Left colon (tissue), 2 donors: ENCODE data around the gene IFITM1. TPM values are rescaled to one million over a fixed set of nuclear protein-coding genes. Genes with fewer than 3 reads are reported as not detected.
A peak's percentile ranks its signal among the peaks of the same experiment; 100 is the strongest.

Experiments
- ATAC-seq: fragments of 200-7000 bp; cut with Tn5 transposase; one replicate; pipeline ENCODE4 v1.9.1; 2020; ENCODE audit warnings: mild to moderate bottlenecking, moderate library complexity
- DNase-seq, 2 donors: peaks; one replicate each; pipeline ENCODE4 v3.0.0-alpha.2; 2020
- intact Hi-C, 2 donors: fragments of 100-400 bp; cut with DNase I in 1 of 2; cut with micrococcal nuclease in 1 of 2; formaldehyde crosslinking; loops; one replicate each; pipeline versions ENCODE4 v1.11.2 to v1.14.0; 2022; cut with DNase I, micrococcal nuclease
- total RNA-seq, 2 donors: library from RNA; stranded (reverse); fragmentation: NEBNext Ultra II Directional; extraction: Animal tissue kit (Norgen Biotek cat#: 25700); gene quantifications; one replicate each; pipeline ENCODE4 v1.2.1, GENCODE V29; 2021
- donor health status: DM: no; HTN: no; CAD: no.
- donor health status: DM: yes; HTN: yes; CAD: no.

IFITM1 gene
- total RNA-seq, 2 donors from 2014 or later: 85.6 to 127 TPM

DNA sequence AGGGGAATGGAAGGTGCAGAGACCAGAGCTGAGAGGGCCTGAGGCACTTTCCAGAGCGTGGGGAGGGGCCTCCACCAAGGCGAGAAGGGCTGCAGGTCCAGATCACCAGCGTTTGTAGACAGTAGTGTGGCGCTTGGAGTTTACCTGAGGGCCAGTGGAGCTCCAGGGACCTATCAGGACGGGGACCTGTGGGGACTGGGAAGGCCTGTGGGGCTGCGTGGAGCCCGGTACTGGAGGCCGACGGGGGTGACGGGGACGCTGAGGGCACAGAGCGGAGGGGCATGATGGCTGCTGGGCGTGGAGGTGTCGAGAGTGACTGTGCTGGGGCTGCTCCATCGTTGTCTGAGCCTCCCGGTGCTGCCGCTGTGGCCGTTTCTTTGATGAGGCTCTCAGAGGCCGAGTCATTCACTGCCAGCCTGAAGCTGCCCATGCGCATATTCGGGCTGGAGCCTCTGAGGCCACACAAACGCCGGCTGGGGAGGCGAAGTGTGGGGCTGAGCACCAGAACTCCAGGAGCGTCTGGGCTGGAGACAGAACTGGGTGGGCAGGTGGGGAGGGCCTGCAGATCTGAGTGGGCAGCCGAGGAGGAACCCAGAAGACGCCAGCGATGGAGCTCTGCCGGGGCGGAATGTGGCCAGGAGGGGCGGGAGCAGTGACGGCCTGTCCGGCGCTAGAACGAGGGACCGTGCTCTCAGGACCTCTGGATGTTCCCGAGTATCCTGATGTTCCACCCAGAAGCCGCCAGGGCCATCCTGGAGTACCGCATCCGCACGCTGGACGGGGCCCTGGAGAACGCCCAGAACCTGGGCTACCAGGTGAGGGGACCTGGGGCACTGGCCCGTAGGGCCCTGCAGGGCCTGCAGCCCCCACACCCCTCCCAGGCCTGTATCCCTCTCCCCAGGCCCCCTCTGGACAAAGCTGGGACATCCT is 22.3 kb upstream of the IFITM1 start:
- intact Hi-C loops: no loop called here
- no peak for ATAC-seq
- DNase-seq: peak in 1 of 2 donors; percentile 25

DNA sequence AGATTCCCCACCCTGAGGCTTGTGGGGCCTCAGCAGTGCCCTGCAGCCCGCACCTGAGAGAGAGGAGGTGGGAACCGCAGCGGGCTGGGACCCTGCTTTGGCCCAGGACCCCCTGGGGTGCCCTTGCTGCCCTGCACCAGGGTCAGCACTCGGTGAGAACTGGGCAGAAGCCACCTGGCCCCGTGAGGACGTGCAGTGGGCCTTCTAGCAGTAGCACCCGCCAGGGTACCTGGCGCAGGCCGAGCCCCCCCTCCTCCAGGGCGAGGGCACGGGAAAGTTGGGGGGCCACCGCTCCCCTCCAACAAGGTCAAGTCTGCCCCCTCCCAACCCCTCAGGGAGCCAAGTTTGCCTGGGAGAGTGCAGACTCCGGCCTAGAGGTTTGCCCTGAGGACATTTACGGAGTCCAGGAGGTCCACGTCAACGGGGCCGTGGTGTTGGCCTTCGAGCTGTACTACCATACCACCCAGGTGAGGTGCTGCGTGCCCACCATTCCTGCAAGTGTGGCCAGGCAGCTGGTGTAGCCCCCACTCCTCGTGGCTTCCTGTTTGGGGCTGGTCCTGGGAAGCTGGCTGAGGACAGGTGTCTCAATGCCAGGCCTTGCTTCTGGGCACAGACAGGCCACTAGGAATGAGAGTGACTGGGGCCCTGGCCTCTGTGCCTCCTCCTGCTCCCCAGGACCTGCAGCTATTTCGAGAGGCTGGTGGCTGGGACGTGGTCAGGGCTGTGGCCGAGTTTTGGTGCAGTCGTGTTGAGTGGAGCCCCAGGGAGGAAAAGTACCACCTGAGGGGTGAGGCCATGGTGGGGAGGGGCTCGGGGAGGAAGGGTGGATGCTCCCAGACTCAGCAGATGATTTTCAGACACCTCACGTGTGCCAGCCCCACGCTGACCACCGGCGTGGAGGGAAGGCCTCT is 21.4 kb upstream of the IFITM1 start:
- ATAC-seq (no peak), DNase-seq (peak; percentile 5 to 29)
- intact Hi-C loops: no loop called here

DNA sequence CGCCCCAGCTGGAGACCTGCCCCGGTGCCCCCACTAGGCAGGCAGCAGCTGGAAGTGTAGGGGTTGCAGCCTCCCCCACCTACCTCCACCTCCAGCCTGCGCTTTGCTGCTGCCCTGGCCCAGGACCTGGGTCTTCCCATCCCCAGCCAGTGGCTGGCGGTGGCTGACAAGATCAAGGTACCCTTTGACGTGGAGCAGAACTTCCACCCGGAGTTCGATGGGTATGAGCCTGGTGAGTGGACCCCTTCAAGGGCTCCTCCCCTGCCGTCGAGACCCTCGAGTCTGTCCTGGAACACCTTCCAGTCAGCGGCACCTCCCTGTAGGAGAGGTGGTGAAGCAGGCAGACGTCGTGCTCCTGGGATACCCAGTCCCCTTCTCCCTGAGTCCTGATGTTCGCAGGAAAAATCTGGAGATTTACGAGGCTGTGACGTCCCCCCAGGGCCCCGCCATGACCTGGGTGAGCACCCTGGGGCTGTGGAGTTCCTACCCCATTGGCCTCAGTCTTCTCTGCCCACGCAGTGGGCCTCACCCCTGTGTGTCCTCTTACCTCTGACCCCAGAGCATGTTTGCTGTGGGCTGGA is 20.5 kb upstream of the IFITM1 start:
- DNase-seq: no peak
- intact Hi-C loops: no loop called here
- no peak for ATAC-seq

DNA sequence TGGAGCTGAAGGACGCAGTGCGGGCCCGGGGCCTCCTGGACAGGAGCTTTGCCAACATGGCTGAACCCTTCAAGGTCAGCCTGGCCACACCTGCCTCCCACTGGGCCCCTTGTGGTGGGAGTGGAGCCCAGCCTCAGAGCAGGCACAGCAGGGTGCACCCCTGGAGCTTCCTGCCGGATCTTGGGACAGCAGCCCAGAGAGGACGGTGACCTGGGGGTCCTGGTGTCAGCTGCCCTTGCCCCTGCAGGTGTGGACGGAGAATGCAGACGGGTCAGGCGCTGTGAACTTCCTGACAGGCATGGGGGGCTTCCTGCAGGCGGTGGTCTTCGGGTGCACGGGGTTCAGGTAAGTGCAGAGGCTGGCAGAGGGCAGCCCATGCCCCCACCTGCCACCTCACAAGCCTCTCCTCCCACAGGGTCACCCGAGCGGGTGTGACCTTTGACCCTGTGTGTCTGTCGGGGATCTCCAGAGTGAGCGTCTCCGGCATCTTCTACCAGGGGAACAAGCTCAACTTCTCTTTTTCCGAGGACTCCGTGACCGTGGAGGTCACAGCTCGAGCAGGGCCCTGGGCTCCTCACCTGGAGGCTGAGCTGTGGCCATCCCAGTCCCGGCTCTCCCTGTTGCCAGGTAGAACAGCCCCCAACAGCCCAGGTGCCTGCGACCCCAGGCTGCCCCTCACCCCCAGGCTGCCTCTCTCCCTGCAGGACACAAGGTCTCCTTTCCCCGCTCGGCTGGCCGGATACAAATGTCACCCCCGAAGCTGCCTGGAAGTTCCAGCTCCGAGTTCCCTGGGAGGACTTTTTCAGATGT is 19.8 kb upstream of the IFITM1 start:
- intact Hi-C loops: no loop called here
- peak in 1 of 2 donors; percentile 19 for DNase-seq

GRCh38 chr11:294780-295179 is 19.1 kb upstream of the IFITM1 start:
- ATAC-seq: no peak
- intact Hi-C loops: no loop called here
- DNase-seq: peak in 1 of 2 donors; percentile 5

More for the DNA sequence above, 19.8 kb upstream of the IFITM1 start:
- ATAC-seq: no peak

DNA sequence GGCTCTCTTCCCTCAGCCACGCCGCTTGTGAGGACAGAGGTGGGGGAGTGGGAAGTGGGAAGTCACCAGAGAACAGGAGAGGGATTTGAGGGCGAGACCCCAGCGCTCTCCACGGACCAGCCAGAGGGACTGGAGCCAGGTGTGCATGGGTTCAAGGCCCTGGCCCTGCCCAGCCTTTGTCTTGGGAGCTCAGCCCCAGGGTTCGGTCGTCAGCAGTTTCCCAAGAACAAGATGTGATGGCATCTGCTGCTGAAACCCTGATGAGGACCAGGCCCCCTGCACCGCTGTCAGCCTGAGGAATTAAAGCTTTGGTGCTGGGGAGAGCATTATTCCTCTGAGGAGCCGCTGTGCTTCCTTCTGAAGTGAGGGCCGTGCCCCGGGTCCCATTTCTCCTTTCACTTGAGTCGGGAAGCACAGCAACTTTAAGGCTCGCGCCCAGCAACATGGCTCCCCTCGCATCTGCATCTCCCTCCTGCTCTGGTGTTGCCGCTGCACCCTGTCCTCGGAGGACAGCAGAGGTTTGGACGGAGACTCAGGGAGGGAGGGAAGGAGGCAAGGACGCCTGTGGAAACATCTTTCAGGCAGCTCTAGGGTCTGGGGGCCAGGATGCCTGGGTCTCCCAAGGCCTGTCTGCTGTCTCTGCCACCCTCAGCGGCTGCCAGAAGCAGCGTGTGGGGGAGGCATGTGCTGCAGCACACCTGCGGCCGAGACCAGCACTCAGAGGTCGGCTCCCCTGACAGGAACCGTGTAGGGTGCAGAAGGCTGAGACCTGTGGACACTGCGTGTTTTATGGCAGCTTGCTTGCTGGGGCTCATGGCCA is 18.3 kb upstream of the IFITM1 start:
- no peak for ATAC-seq
- intact Hi-C loops: no loop called here
- DNase-seq: no peak

DNA sequence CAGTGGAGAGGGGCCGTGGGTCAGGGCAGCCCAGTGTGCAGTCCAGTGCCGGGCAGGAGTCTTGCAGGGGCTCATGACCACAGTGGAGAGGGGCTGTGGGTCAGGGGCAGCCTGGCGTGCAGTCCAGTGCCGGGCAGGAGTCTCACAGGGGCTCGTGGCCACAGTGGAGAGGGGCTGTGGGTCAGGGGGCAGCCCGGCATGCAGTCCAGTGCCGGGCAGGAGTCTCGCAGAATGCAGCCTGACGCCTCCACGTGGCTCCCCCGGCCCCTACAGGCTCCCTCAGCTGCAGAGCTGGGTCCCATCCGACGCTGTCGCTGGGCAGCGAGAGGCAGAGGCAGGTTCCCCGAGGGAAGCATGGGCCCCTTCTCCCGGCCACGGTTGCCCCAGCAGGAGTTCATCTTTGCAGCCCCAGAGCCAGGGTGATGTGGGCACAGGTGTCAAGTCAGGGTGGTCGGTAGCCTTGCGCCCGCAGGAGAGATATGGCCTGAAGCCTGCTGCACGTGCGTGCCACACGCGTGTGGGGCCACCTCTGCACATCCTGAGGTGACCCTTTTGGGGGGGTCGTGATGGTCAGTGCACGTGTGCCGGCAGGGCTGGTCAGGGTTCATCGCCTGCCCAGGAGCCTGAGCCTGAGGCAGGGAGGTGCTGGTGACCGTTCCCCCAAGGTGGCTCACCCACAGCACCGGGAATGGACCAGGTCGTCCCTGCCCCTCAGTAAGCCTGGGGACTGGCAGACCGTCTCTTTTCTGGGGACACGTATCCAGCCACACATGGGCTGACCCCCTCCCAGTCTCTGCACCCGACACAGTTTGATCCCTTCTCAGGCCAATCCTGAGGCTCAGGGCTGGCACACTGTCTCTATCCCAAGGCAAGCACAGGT is 17.4 kb upstream of the IFITM1 start:
- intact Hi-C loops: no loop called here
- ATAC-seq (no peak), DNase-seq (peak; percentile 4 to 21)

- peak in 1 of 2 donors; percentile 6 for DNase-seq
- intact Hi-C loops: no loop called here
- peak; percentile 10 for ATAC-seq
Measured at GRCh38 chr11:297051-297585, 16.7 kb upstream of the IFITM1 start.

DNA sequence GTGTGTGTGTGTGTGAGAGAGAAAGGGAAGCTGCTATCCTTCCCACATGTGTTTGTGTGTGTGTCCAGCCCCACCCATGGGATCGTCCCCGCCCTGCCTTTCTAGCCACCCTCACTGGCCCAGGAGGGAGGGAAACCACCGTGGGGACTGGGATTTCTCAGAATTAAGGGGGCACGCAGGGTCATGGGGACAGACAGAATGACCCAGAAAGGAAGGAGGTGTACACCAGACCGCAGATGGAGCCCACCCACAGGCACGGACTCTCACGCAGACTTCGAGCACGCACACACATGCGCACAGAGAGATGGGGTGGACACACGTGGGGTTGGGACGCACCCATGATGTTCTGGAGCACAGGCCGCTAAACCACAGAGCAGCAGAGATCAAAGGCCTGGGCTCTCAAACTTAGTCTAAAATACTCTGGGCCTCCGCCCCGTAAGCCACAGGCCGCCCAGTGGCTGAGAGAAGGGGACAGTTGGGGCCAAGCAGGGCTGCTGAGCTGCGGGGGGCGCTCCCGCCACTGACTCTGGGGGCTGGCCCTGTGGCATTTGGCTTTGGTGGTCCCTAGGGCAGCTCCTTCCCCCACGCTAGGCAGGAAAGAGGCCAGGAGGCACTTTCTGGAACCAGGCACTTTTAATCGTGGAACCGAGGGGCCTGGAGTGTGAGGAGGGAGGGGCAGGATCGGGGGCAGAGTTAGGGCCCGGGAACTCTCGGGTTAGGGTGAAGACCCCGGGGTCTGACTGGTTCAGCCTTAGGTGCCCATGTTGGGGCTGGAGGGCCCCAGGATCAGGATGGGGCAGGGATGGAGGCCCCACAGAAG is 16.0 kb upstream of the IFITM1 start:
- peak; percentile 29 to 44 for DNase-seq
- intact Hi-C loops: no loop called here
- ATAC-seq: peak; percentile 73

GRCh38 chr11:298406-299065 is 15.3 kb upstream of the IFITM1 start:
- intact Hi-C loops: no loop called here
- peak; percentile 19 for ATAC-seq

GRCh38 chr11:299081-299891 is 14.6 kb upstream of the IFITM1 start, which contains the start of gene IFITM5:
TSS of gene IFITM5 (minus strand) at chr11:299526. CDS start at chr11:299490, 36 bp downstream.
- no peak for ATAC-seq
- intact Hi-C loops: no loop called here
- DNase-seq: peak; percentile 9 to 19

More at GRCh38 chr11:298406-299065, 15.3 kb upstream of the IFITM1 start:
- DNase-seq: peak in 1 of 2 donors; percentile 22

DNA sequence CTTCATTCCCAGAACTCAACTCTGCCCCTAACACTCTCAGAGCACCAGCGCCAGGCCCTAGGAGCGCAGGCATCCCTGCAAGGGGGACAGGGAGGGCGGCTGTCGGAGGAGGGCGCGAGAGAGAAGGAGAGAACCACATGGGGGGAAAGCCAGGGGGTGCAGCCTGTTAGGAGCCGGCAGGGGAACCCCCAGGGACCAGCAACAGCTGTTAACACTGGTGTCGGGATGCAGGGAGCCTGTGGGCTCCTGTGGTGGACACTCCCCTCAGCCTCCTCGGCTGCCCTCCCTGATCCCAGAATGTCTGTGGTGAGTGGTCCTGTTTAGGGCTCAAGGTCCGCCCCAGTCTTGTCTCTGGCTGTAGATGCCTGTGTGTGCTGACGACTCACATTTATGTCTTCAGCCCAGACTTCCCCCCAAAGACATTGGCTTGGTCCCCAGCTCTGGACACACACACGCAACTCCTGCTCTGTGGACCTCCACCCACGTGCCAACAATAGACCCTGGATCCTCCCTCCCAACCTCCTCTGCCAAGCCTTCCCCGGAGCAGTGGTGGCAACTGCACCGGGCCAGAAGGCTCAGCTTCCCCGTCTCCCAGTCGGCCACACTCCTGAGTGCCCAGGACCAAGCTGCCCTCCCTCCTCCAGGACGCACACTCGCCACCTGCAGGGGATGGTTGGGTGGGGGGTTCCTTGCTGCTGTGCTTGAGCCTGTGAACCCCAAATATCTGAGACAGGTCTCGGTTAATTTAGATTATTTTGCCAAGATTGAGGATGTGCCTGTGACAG is 13.7 kb upstream of the IFITM1 start:
- DNase-seq: peak; percentile 20 to 25
- intact Hi-C loops: loop anchor here in 1 of 2 donors (10.0 kb wide), 1 partner anchor 55 kb away; no protein-coding TSS in a partner anchor
- no peak for ATAC-seq

- no peak for DNase-seq
- ATAC-seq: no peak
- intact Hi-C loops: loop anchor here in 1 of 2 donors (10.0 kb wide), 1 partner anchor 51 kb away; no protein-coding TSS in a partner anchor
Measured at GRCh38 chr11:303363-303762, 10.5 kb upstream of the IFITM1 start.
